ENCODE measurements around the gene JAZF1. TPM values are rescaled to one million over a fixed set of nuclear protein-coding genes. Genes with fewer than 3 reads are reported as not detected.

JAZF1 gene
- total RNA-seq, 1 donor from 2014 or later, result 3.1 TPM

- Mint-ChIP-seq H3K27me3 (ENCODE audit: low read depth) (no peaks in the 10 kb centered on the region), H3K27ac (ENCODE audit: unreplicated experiment) (no peak overlapping the region), H3K4me3 (no peak overlapping the region), H3K36me3 (ENCODE audit: low read depth) (no peaks in the 10 kb centered on the region), H3K9me3 (no peaks in the 10 kb centered on the region), H3K4me1 (no peaks in the 10 kb centered on the region)
- no peak for DNase-seq (ENCODE audit: low read depth, low spot score)
- no peak for TF ChIP-seq CTCF (conservative IDR thresholded peaks at IDR 0.05)
These were observed 72.6 kb downstream of the JAZF1 start for GRCh38 chr7:28107960-28108359.

GRCh38 chr7:28106321-28106829 is 74.2 kb downstream of the JAZF1 start:
- no peak for DNase-seq (ENCODE audit: low read depth, low spot score)
- Mint-ChIP-seq H3K36me3 (ENCODE audit: low read depth) (no peaks in the 10 kb centered on the region), H3K9me3 (no peaks in the 10 kb centered on the region), H3K4me1 (no peaks in the 10 kb centered on the region), H3K27me3 (ENCODE audit: low read depth) (no peaks in the 10 kb centered on the region), H3K4me3 (no peak overlapping the region), H3K27ac (ENCODE audit: unreplicated experiment) (no peak overlapping the region)
- no peak for TF ChIP-seq CTCF (conservative IDR thresholded peaks at IDR 0.05)

GRCh38 chr7:28105234-28105633 is 75.4 kb downstream of the JAZF1 start:
- Mint-ChIP-seq H3K4me3 (no peak overlapping the region), H3K9me3 (no peaks in the 10 kb centered on the region), H3K36me3 (ENCODE audit: low read depth) (no peaks in the 10 kb centered on the region), H3K4me1 (no peaks in the 10 kb centered on the region), H3K27me3 (ENCODE audit: low read depth) (no peaks in the 10 kb centered on the region), H3K27ac (ENCODE audit: unreplicated experiment) (no peak overlapping the region)
- no peak for TF ChIP-seq CTCF (conservative IDR thresholded peaks at IDR 0.05)
- DNase-seq (ENCODE audit: low read depth, low spot score), result no peak

GRCh38 chr7:28104811-28105210 is 75.8 kb downstream of the JAZF1 start:
- no peak overlapping the region for H3K4me3 Mint-ChIP-seq

GRCh38 chr7:28104041-28104541 is 76.5 kb downstream of the JAZF1 start:
- TF ChIP-seq CTCF (conservative IDR thresholded peaks at IDR 0.05), result no peak
- Mint-ChIP-seq H3K36me3 (ENCODE audit: low read depth) (no peaks in the 10 kb centered on the region), H3K27me3 (ENCODE audit: low read depth) (no peaks in the 10 kb centered on the region), H3K4me1 (no peaks in the 10 kb centered on the region), H3K4me3 (no peak overlapping the region), H3K9me3 (no peaks in the 10 kb centered on the region), H3K27ac (ENCODE audit: unreplicated experiment) (no peak overlapping the region)
- DNase-seq (ENCODE audit: low read depth, low spot score), result no peak

More at GRCh38 chr7:28104811-28105210, 75.8 kb downstream of the JAZF1 start:
- Mint-ChIP-seq H3K9me3 (no peaks in the 10 kb centered on the region), H3K27me3 (ENCODE audit: low read depth) (no peaks in the 10 kb centered on the region), H3K36me3 (ENCODE audit: low read depth) (no peaks in the 10 kb centered on the region), H3K4me1 (no peaks in the 10 kb centered on the region), H3K27ac (ENCODE audit: unreplicated experiment) (no peak overlapping the region)
- TF ChIP-seq CTCF (conservative IDR thresholded peaks at IDR 0.05), result no peak
- no peak for DNase-seq (ENCODE audit: low read depth, low spot score)
